ENCODE results near the gene CDK7. TPM values are rescaled to one million over a fixed set of nuclear protein-coding genes. Genes with fewer than 3 reads are reported as not detected.
A peak's percentile ranks its signal among the peaks of the same experiment; 100 is the strongest.

CDK7 gene
- polyA plus RNA-seq, 1 of the 3 experiments (the other 2 are of a cell fraction), result 44.2 TPM

GRCh38 chr5:69211200-69211599 is 23.5 kb upstream of the CDK7 start:
- no peaks in the 10 kb centered on the region for H3K27me3 ChIP-seq (ENCODE audit: insufficient read depth)
- no peaks in the 10 kb centered on the region for H3K9me2 ChIP-seq
- TF ChIP-seq TEAD4 (IDR thresholded peaks at IDR 0.05; ENCODE audit: borderline replicate concordance, insufficient read depth), result no peak
- DNase-seq, result no peak
- H3K36me3 ChIP-seq (replicated peaks in 1 of 2; ENCODE audit: control insufficient read depth in 1 of 2, insufficient read depth in 2 of 2, low read length in 1 of 2), result no peaks in the 10 kb centered on the region
- peaks cover 18% of the 10 kb centered on the region for H3F3A ChIP-seq (replicated peaks; ENCODE audit: insufficient read depth)
- ChIA-PET POLR2A (interaction anchor here (1.2 kb wide), 1 partner anchor 118 kb away, joined by 5 read pairs; no protein-coding TSS in a partner anchor), CTCF (no interaction called here)
- no peak overlapping the region for H3K27ac ChIP-seq (ENCODE audit: low read depth in 2 of 2, low read length in 1 of 2)
- no peaks in the 10 kb centered on the region for H3K4me1 ChIP-seq (ENCODE audit: control insufficient read depth in 1 of 2, insufficient read depth in 2 of 2, low read depth in 1 of 2, low read length in 1 of 2)
- no peak overlapping the region for H3K9ac ChIP-seq
- H4K20me1 ChIP-seq (ENCODE audit: insufficient read depth), result no peaks in the 10 kb centered on the region
- no peak overlapping the region for H3K4me2 ChIP-seq
- no peaks in the 10 kb centered on the region for H3K79me2 ChIP-seq (ENCODE audit: insufficient read depth)
- H3K4me3 ChIP-seq (ENCODE audit: low read depth in 2 of 2, low read length in 1 of 2), result no peak overlapping the region
- no peak overlapping the region for H2AFZ ChIP-seq (ENCODE audit: low read depth)
- WGBS (ENCODE audit: low lambda C conversion rate), result 94% methylated on average over 2 of the region's 2 CpGs
- H3K9me3 ChIP-seq, result no peaks in the 10 kb centered on the region

GRCh38 chr5:69212022-69212421 is 22.7 kb upstream of the CDK7 start:
- ChIA-PET CTCF (no interaction called here), POLR2A (no interaction called here)
- no peak overlapping the region for H2AFZ ChIP-seq (ENCODE audit: low read depth)
- H3K9me3 ChIP-seq, result no peaks in the 10 kb centered on the region
- no peaks in the 10 kb centered on the region for H3K9me2 ChIP-seq
- peaks cover 20% of the 10 kb centered on the region for H3F3A ChIP-seq (replicated peaks; ENCODE audit: insufficient read depth)
- no peaks in the 10 kb centered on the region for H4K20me1 ChIP-seq (ENCODE audit: insufficient read depth)
- no peak overlapping the region for H3K27ac ChIP-seq (ENCODE audit: low read depth in 2 of 2, low read length in 1 of 2)
- no peaks in the 10 kb centered on the region for H3K79me2 ChIP-seq (ENCODE audit: insufficient read depth)
- TF ChIP-seq JUND (IDR thresholded peaks at IDR 0.05) (no peak), REST (IDR thresholded peaks at IDR 0.05; ENCODE audit: low read depth, low read length) (no peak), TCF12 (IDR thresholded peaks at IDR 0.05) (no peak), RXRA (IDR thresholded peaks at IDR 0.05; ENCODE audit: borderline replicate concordance, low read depth) (no peak)
- H3K4me3 ChIP-seq (ENCODE audit: low read depth in 2 of 2, low read length in 1 of 2), result no peak overlapping the region
- no peak for DNase-seq
- H3K4me2 ChIP-seq, result no peak overlapping the region
- no peaks in the 10 kb centered on the region for H3K27me3 ChIP-seq (ENCODE audit: insufficient read depth)
- 97% methylated on average over 2 of the region's 2 CpGs for WGBS (ENCODE audit: low lambda C conversion rate)
- H3K4me1 ChIP-seq (ENCODE audit: control insufficient read depth in 1 of 2, insufficient read depth in 2 of 2, low read depth in 1 of 2, low read length in 1 of 2), result peaks cover 0 to 2% of the 10 kb centered on the region in 2 experiments; a peak in 2 of 4 replicates
- H3K36me3 ChIP-seq (replicated peaks in 1 of 2; ENCODE audit: control insufficient read depth in 1 of 2, insufficient read depth in 2 of 2, low read length in 1 of 2), result no peaks in the 10 kb centered on the region
- H3K9ac ChIP-seq, result no peak overlapping the region

GRCh38 chr5:69213513-69214215 is 21.0 kb upstream of the CDK7 start:
- H3K9me2 ChIP-seq, result no peaks in the 10 kb centered on the region
- ChIA-PET POLR2A (no interaction called here), CTCF (interaction anchor here (1.0 kb wide), 1 partner anchor 191 kb away, joined by 3 read pairs; no protein-coding TSS in a partner anchor)
- H3K27ac ChIP-seq (ENCODE audit: low read depth in 2 of 2, low read length in 1 of 2), result peak overlapping the region in 1 of 2 experiments; percentile 49; a peak in 2 of 4 replicates
- H3K4me3 ChIP-seq (ENCODE audit: low read depth in 2 of 2, low read length in 1 of 2), result no peak overlapping the region
- no peak for DNase-seq
- no peaks in the 10 kb centered on the region for H3K9me3 ChIP-seq
- H3K79me2 ChIP-seq (ENCODE audit: insufficient read depth), result peaks cover 7% of the 10 kb centered on the region
- H3K36me3 ChIP-seq (replicated peaks in 1 of 2; ENCODE audit: control insufficient read depth in 1 of 2, insufficient read depth in 2 of 2, low read length in 1 of 2), result no peaks in the 10 kb centered on the region
- no peak overlapping the region for H2AFZ ChIP-seq (ENCODE audit: low read depth)
- H3K4me2 ChIP-seq, result peak overlapping the region; percentile 17; the same call in 1 of the 2 replicates
- no peak overlapping the region for H3K9ac ChIP-seq
- no peaks in the 10 kb centered on the region for H3K27me3 ChIP-seq (ENCODE audit: insufficient read depth)
- H4K20me1 ChIP-seq (ENCODE audit: insufficient read depth), result no peaks in the 10 kb centered on the region
- H3F3A ChIP-seq (replicated peaks; ENCODE audit: insufficient read depth), result peaks cover 20% of the 10 kb centered on the region
- WGBS (ENCODE audit: low lambda C conversion rate), result 78% methylated on average over 4 of the region's 4 CpGs
- peaks cover 1 to 5% of the 10 kb centered on the region in 2 experiments; a peak in 3 of 4 replicates for H3K4me1 ChIP-seq (ENCODE audit: control insufficient read depth in 1 of 2, insufficient read depth in 2 of 2, low read depth in 1 of 2, low read length in 1 of 2)
- TF ChIP-seq MEF2A (IDR thresholded peaks at IDR 0.05; ENCODE audit: borderline replicate concordance, low read depth) (no peak), PBX3 (IDR thresholded peaks at IDR 0.05) (peak; percentile 53), IRF3 (IDR thresholded peaks at IDR 0.05; ENCODE audit: low read depth, low read length) (no peak), RAD21 (IDR thresholded peaks at IDR 0.05; ENCODE audit: low read length) (no peak), GATA2 (CRISPR knock-in tag; IDR thresholded peaks at IDR 0.05) (no peak), NFIC (IDR thresholded peaks at IDR 0.05; ENCODE audit: borderline replicate concordance) (0 out of 2 replicates have a peak, but pooled peaks have one; percentile 20), JUND (IDR thresholded peaks at IDR 0.05) (peak; percentile 79), USF2 (IDR thresholded peaks at IDR 0.05; ENCODE audit: borderline replicate concordance, low read depth, low read length) (no peak), POLR2AphosphoS5 (IDR thresholded peaks at IDR 0.05; ENCODE audit: low read depth, low read length) (peak; percentile 15; the same call in 1 of the 2 replicates), YY1 (IDR thresholded peaks at IDR 0.05; ENCODE audit: low read depth) (no peak), ELF1 (IDR thresholded peaks at IDR 0.05) (no peak), RCOR1 (IDR thresholded peaks at IDR 0.05; ENCODE audit: low read length) (no peak)

Data from SK-N-SH (cell line).